CD4-positive, CD25-positive, alpha-beta regulatory T cell (primary cell): ENCODE measurements around the gene MYMK. TPM values are rescaled to one million over a fixed set of nuclear protein-coding genes. Genes with fewer than 3 reads are reported as not detected.

Experiments used
- ATAC-seq, 2 donors: fragments of 150-1000 bp; cut with Tn5 transposase; one replicate each; pipeline ENCODE4 v1.10.0; 2021; ENCODE audit warnings: low read depth in 2 of 2, moderate number of reproducible peaks in 2 of 2, moderate library complexity in 1 of 2
- DNase-seq, 3 donors: peaks; one replicate each; pipeline versions ENCODE4 v3.0.0 to v3.0.0-alpha.2; 2012 to 2022; ENCODE audit warnings: mixed read lengths in 1 of 3
- H3K27ac ChIP-seq: one replicate; pipeline ENCODE4 v1.7.0; 2013; ENCODE audit warnings: mild to moderate bottlenecking, low read length; ENCODE audit not compliant: insufficient read depth, poor library complexity, severe bottlenecking
- H3K27me3 ChIP-seq: one replicate; pipeline ENCODE4 v1.7.0; 2013; ENCODE audit warnings: low read length; ENCODE audit not compliant: control insufficient read depth, insufficient read depth
- H3K36me3 ChIP-seq: one replicate; pipeline ENCODE4 v1.7.0; 2013; ENCODE audit warnings: mild to moderate bottlenecking, low read length, moderate library complexity; ENCODE audit not compliant: control insufficient read depth, insufficient read depth
- H3K4me1 ChIP-seq: 2 replicates; pipeline ENCODE4 v1.7.0; 2013; ENCODE audit warnings: mild to moderate bottlenecking, low read length; ENCODE audit not compliant: insufficient read depth, control insufficient read depth, poor library complexity, severe bottlenecking
- H3K4me3 ChIP-seq: one replicate; pipeline ENCODE4 v1.7.0; 2013; ENCODE audit warnings: low read depth, mild to moderate bottlenecking, low read length, moderate library complexity
- H3K9me3 ChIP-seq, 2 experiments: 1 replicate in 1 of 2; 2 replicates in 1 of 2; pipeline ENCODE4 v1.7.0; 2013; ENCODE audit warnings: low read length in 2 of 2, mild to moderate bottlenecking in 1 of 2, moderate library complexity in 1 of 2; ENCODE audit not compliant: control insufficient read depth in 2 of 2
- H3K27ac Mint-ChIP-seq, 3 donors: one replicate each; pipeline ENCODE4 v1.8.0; 2020 to 2022; ENCODE audit warnings: mild to moderate bottlenecking in 3 of 3, mixed read lengths in 3 of 3, moderate library complexity in 2 of 3
- H3K27me3 Mint-ChIP-seq: one replicate; pipeline ENCODE4 v1.8.0; 2022; ENCODE audit warnings: mild to moderate bottlenecking, mixed read lengths
- H3K36me3 Mint-ChIP-seq: one replicate; pipeline ENCODE4 v1.8.0; 2020; ENCODE audit warnings: mixed read lengths
- H3K4me1 Mint-ChIP-seq, 4 donors: one replicate each; pipeline ENCODE4 v1.8.0; 2020 to 2022; ENCODE audit warnings: mixed read lengths in 4 of 4, mild to moderate bottlenecking in 1 of 4
- H3K4me3 Mint-ChIP-seq, 4 donors: one replicate each; pipeline ENCODE4 v1.8.0; 2020 to 2022; ENCODE audit warnings: mild to moderate bottlenecking in 4 of 4, mixed read lengths in 4 of 4, moderate library complexity in 3 of 4
- H3K9me3 Mint-ChIP-seq, 7 donors: one replicate each; pipeline ENCODE4 v1.8.0; 2020 to 2022; ENCODE audit warnings: mixed read lengths in 7 of 7, mild to moderate bottlenecking in 3 of 7, moderate library complexity in 2 of 7
- polyA plus RNA-seq, 4 donors: library from polyadenylated mRNA; unstranded; fragments of 300-500 nt; fragmentation: Illumina TruSeq; gene quantifications; one replicate each; pipeline ENCODE4 v1.2.3, GENCODE V29; 2021
- total RNA-seq: library from RNA; stranded (reverse); gene quantifications from one replicate; pipeline ENCODE4 v1.2.3, GENCODE V29; 2022

Gene MYMK
- total and polyA plus RNA-seq, 5 donors from 2014 or later = not detected

GRCh38 chr9:133518706-133519449 lies 5.9 kb downstream of the MYMK start:
- Histone ChIP-seq H3K27me3 (no peaks in the 10 kb centered on the region), H3K27ac (no peak overlapping the region), H3K36me3 (no peaks in the 10 kb centered on the region), H3K4me3 (no peak overlapping the region), H3K4me1 (no peaks in the 10 kb centered on the region), H3K9me3 (no peaks in the 10 kb centered on the region)
- Mint-ChIP-seq H3K27me3 (no peaks in the 10 kb centered on the region), H3K9me3 (no peaks in the 10 kb centered on the region), H3K4me3 (no peak overlapping the region), H3K27ac (no peak overlapping the region), H3K36me3 (no peaks in the 10 kb centered on the region), H3K4me1 (peaks cover 0 to 2% (median 0%) of the 10 kb centered on the region in 4 donors)
- no peak for DNase-seq
- ATAC-seq = no peak

- Mint-ChIP-seq H3K27me3 (no peaks in the 10 kb centered on the region), H3K4me1 (no peaks in the 10 kb centered on the region), H3K27ac (no peak overlapping the region), H3K4me3 (no peak overlapping the region), H3K9me3 (no peaks in the 10 kb centered on the region), H3K36me3 (no peaks in the 10 kb centered on the region)
- Histone ChIP-seq H3K36me3 (no peaks in the 10 kb centered on the region), H3K27me3 (no peaks in the 10 kb centered on the region), H3K9me3 (no peaks in the 10 kb centered on the region), H3K4me3 (no peak overlapping the region), H3K27ac (no peak overlapping the region), H3K4me1 (no peaks in the 10 kb centered on the region)
- ATAC-seq (no peak), DNase-seq (no peak)
These were observed 6.6 kb downstream of the MYMK start for GRCh38 chr9:133518200-133518599.

GRCh38 chr9:133517711-133518110 lies 7.0 kb downstream of the MYMK start:
- no peak overlapping the region for H3K4me3 Mint-ChIP-seq
- no peaks in the 10 kb centered on the region for H3K27me3 ChIP-seq
- H3K27me3 Mint-ChIP-seq = no peaks in the 10 kb centered on the region
- H3K4me1 Mint-ChIP-seq = no peaks in the 10 kb centered on the region
- no peaks in the 10 kb centered on the region for H3K4me1 ChIP-seq
- no peak overlapping the region for H3K4me3 ChIP-seq
- H3K27ac Mint-ChIP-seq = no peak overlapping the region
- H3K9me3 Mint-ChIP-seq = no peaks in the 10 kb centered on the region
- H3K9me3 ChIP-seq = no peaks in the 10 kb centered on the region
- no peak for DNase-seq
- ATAC-seq = no peak
- no peak overlapping the region for H3K27ac ChIP-seq
- H3K36me3 Mint-ChIP-seq = no peaks in the 10 kb centered on the region
- H3K36me3 ChIP-seq = no peaks in the 10 kb centered on the region

- no peak overlapping the region for H3K4me3 Mint-ChIP-seq
- H3K9me3 ChIP-seq = no peaks in the 10 kb centered on the region
- ATAC-seq = no peak
These were observed 7.8 kb downstream of the MYMK start for GRCh38 chr9:133516961-133517350.

GRCh38 chr9:133516256-133516960 lies 8.4 kb downstream of the MYMK start:
- Mint-ChIP-seq H3K9me3 (no peaks in the 10 kb centered on the region), H3K27ac (no peak overlapping the region), H3K36me3 (no peaks in the 10 kb centered on the region), H3K27me3 (no peaks in the 10 kb centered on the region), H3K4me3 (no peak overlapping the region), H3K4me1 (no peaks in the 10 kb centered on the region)
- DNase-seq (no peak), ATAC-seq (no peak)
- H3K27me3 ChIP-seq = no peaks in the 10 kb centered on the region
- no peaks in the 10 kb centered on the region for H3K36me3 ChIP-seq
- no peak overlapping the region for H3K27ac ChIP-seq
- H3K9me3 ChIP-seq = no peaks in the 10 kb centered on the region
- H3K4me1 ChIP-seq = no peaks in the 10 kb centered on the region
- no peak overlapping the region for H3K4me3 ChIP-seq

More at GRCh38 chr9:133516961-133517350, 7.8 kb downstream of the MYMK start:
- Histone ChIP-seq H3K27ac (no peak overlapping the region), H3K36me3 (no peaks in the 10 kb centered on the region), H3K4me3 (no peak overlapping the region), H3K27me3 (no peaks in the 10 kb centered on the region), H3K4me1 (no peaks in the 10 kb centered on the region)
- Mint-ChIP-seq H3K27ac (no peak overlapping the region), H3K27me3 (no peaks in the 10 kb centered on the region), H3K9me3 (no peaks in the 10 kb centered on the region), H3K4me1 (no peaks in the 10 kb centered on the region), H3K36me3 (no peaks in the 10 kb centered on the region)
- DNase-seq = no peak

- Histone ChIP-seq H3K9me3 (no peaks in the 10 kb centered on the region), H3K27ac (no peak overlapping the region), H3K27me3 (no peaks in the 10 kb centered on the region), H3K4me3 (no peak overlapping the region), H3K4me1 (no peaks in the 10 kb centered on the region), H3K36me3 (no peaks in the 10 kb centered on the region)
- Mint-ChIP-seq H3K4me3 (no peak overlapping the region), H3K9me3 (no peaks in the 10 kb centered on the region), H3K27me3 (no peaks in the 10 kb centered on the region), H3K4me1 (peaks cover 0 to under 1% (median 0%) of the 10 kb centered on the region in 4 donors), H3K36me3 (no peaks in the 10 kb centered on the region), H3K27ac (no peak overlapping the region)
- no peak for ATAC-seq
- no peak for DNase-seq
These were observed 9.0 kb downstream of the MYMK start for GRCh38 chr9:133515615-133516255.

GRCh38 chr9:133515240-133515610 lies 9.5 kb downstream of the MYMK start:
- DNase-seq (no peak), ATAC-seq (no peak)
- no peaks in the 10 kb centered on the region for H3K4me1 ChIP-seq
- Mint-ChIP-seq H3K27me3 (no peaks in the 10 kb centered on the region), H3K9me3 (no peaks in the 10 kb centered on the region), H3K4me3 (no peak overlapping the region), H3K27ac (no peak overlapping the region), H3K4me1 (peaks cover 0 to 4% (median 0%) of the 10 kb centered on the region in 4 donors), H3K36me3 (no peaks in the 10 kb centered on the region)
- no peak overlapping the region for H3K4me3 ChIP-seq
- no peaks in the 10 kb centered on the region for H3K27me3 ChIP-seq
- no peaks in the 10 kb centered on the region for H3K36me3 ChIP-seq
- H3K27ac ChIP-seq = no peak overlapping the region
- H3K9me3 ChIP-seq = no peaks in the 10 kb centered on the region
